Keratinocyte (primary cell): ENCODE results near the gene CAPZA2. TPM values are rescaled to one million over a fixed set of nuclear protein-coding genes. Genes with fewer than 3 reads are reported as not detected.

Experiments used
- DNase-seq: peaks from one replicate; pipeline ENCODE4 v3.0.0-alpha.2; 2011; ENCODE audit warnings: low read depth, missing footprints, low spot score
- FAIRE-seq: peaks from 2 replicates; lab custom pipeline; 2011; peaks lifted over from hg19 to GRCh38; lab: Jason Lieb, UNC
- H2AFZ ChIP-seq: 2 replicates; pipeline ENCODE4 v1.6.0; 2012; ENCODE audit warnings: low read length, control low read depth, inconsistent platforms; ENCODE audit not compliant: control insufficient read depth
- H3K27ac ChIP-seq: 2 replicates; pipeline ENCODE4 v1.5.1; 2011; ENCODE audit warnings: low read length; ENCODE audit not compliant: control insufficient read depth, insufficient read depth
- H3K27me3 ChIP-seq: 3 replicates; pipeline ENCODE4 v1.6.0; 2011; ENCODE audit warnings: low read length; ENCODE audit not compliant: control insufficient read depth, insufficient read depth; ENCODE audit errors: extremely low read depth
- H3K36me3 ChIP-seq, 2 experiments: 2 replicates in 1 of 2; 3 replicates in 1 of 2; pipeline ENCODE4 v1.5.1; 2011; ENCODE audit warnings: low read length in 2 of 2, mild to moderate bottlenecking in 1 of 2; ENCODE audit not compliant: control insufficient read depth in 2 of 2, insufficient read depth in 2 of 2; ENCODE audit errors: extremely low read depth in 1 of 2
- H3K4me1 ChIP-seq: 3 replicates; pipeline ENCODE4 v1.5.1; 2011; ENCODE audit warnings: low read length; ENCODE audit not compliant: control insufficient read depth, insufficient read depth; ENCODE audit errors: extremely low read depth
- H3K4me2 ChIP-seq: 3 replicates; pipeline ENCODE4 v1.6.0; 2011; ENCODE audit warnings: low read depth, low read length; ENCODE audit not compliant: control insufficient read depth, insufficient read depth; ENCODE audit errors: extremely low read depth
- H3K4me3 ChIP-seq, 3 experiments: fragments of 200-600 bp in 1 of 3; sonication (generic) in 1 of 3; 2 replicates in 2 of 3; 3 replicates in 1 of 3; pipeline ENCODE4 v1.5.1; 2011 to 2016; ENCODE audit warnings: low read length in 3 of 3, mild to moderate bottlenecking in 3 of 3, control low read depth in 2 of 3, inconsistent platforms in 1 of 3, low read depth in 1 of 3, mixed read lengths in 1 of 3, mixed run types in 1 of 3, moderate library complexity in 1 of 3; ENCODE audit not compliant: control insufficient read depth in 2 of 3, insufficient read depth in 2 of 3; ENCODE audit errors: extremely low read depth in 1 of 3
- H3K79me2 ChIP-seq: 2 replicates; pipeline ENCODE4 v1.6.0; 2012; ENCODE audit warnings: low read length; ENCODE audit not compliant: control insufficient read depth, insufficient read depth
- H3K9ac ChIP-seq: 3 replicates; pipeline ENCODE4 v1.6.0; 2011; ENCODE audit warnings: low read length; ENCODE audit not compliant: control insufficient read depth, insufficient read depth; ENCODE audit errors: extremely low read depth
- H3K9me1 ChIP-seq: 3 replicates; pipeline ENCODE4 v1.6.0; 2011; ENCODE audit warnings: low read length; ENCODE audit not compliant: control insufficient read depth, insufficient read depth; ENCODE audit errors: extremely low read depth
- H3K9me3 ChIP-seq: 2 replicates; pipeline ENCODE4 v1.5.1; 2012; ENCODE audit warnings: low read depth, low read length; ENCODE audit not compliant: control insufficient read depth
- H4K20me1 ChIP-seq: 3 replicates; pipeline ENCODE4 v1.6.0; 2011; ENCODE audit warnings: low read length; ENCODE audit not compliant: control insufficient read depth, insufficient read depth; ENCODE audit errors: extremely low read depth
- CTCF ChIP-seq, 3 experiments: IDR thresholded peaks in 1 of 3; conservative IDR thresholded peaks in 1 of 3; optimal IDR thresholded peaks in 1 of 3; 2 replicates in 2 of 3; 3 replicates in 1 of 3; pipeline versions ENCODE3 to v1.5.1; 2011; ENCODE audit warnings: low read length in 3 of 3, mild to moderate bottlenecking in 3 of 3, moderate library complexity in 2 of 3, control low read depth in 1 of 3, inconsistent platforms in 1 of 3; ENCODE audit not compliant: insufficient read depth in 2 of 3; ENCODE audit errors: extremely low read depth in 1 of 3
- EZH2 ChIP-seq: IDR thresholded peaks from one replicate; pipeline ENCODE4 v1.6.1; 2012; ENCODE audit warnings: inconsistent platforms, mild to moderate bottlenecking, low read length, moderate library complexity
- dilution Hi-C: fragments of 300-500 bp; cut with MboI; formaldehyde crosslinking; loops from one replicate; pipeline ENCODE4 v1.7.0; 2020; ENCODE audit warnings: low sequenced_read_pairs; ENCODE audit not compliant: extremely low pct_ligation_motif_present
- polyA plus RNA-seq, 5 experiments: library from polyadenylated mRNA; depleted of rRNA in 3 of 5; stranded (reverse) in 3 of 5; stranded (forward) in 1 of 5; unstranded in 1 of 5; fragments of >200 nt; gene quantifications; 1 replicate in 1 of 5; 2 replicates in 3 of 5; 3 replicates in 1 of 5; pipeline versions ENCODE4 v1.2.1 to v1.2.3, GENCODE V29; 2011 to 2012; ENCODE audit warnings: missing spikeins in 2 of 5, low read depth in 1 of 5, low replicate concordance in 1 of 5

The CAPZA2 gene
- polyA plus RNA-seq, 1 donor (not counting 4 experiments of a cell fraction or from before 2014, with no cell fraction given), result 150 TPM

GRCh38 chr7:116967983-116968382, 105.6 kb downstream of the CAPZA2 start:
- Histone ChIP-seq H3K27me3 (no peaks in the 10 kb centered on the region), H3K9me1 (no peaks in the 10 kb centered on the region), H3K4me3 (no peak overlapping the region), H3K4me1 (peaks cover 5% of the 10 kb centered on the region), H3K79me2 (peaks cover 31% of the 10 kb centered on the region), H2AFZ (no peak overlapping the region), H3K9me3 (no peaks in the 10 kb centered on the region), H3K27ac (no peak overlapping the region), H4K20me1 (no peaks in the 10 kb centered on the region), H3K9ac (no peak overlapping the region), H3K36me3 (no peaks in the 10 kb centered on the region), H3K4me2 (no peak overlapping the region)
- no peak for FAIRE-seq
- dilution Hi-C loops, result no loop called here
- TF ChIP-seq EZH2 (no peak), CTCF (optimal IDR thresholded peaks at IDR 0.05 in 1 of 3, IDR thresholded peaks at IDR 0.05 in 1 of 3, conservative IDR thresholded peaks at IDR 0.05 in 1 of 3; ENCODE audit: extremely low read depth in 1 of 3, insufficient read depth in 2 of 3, low read length in 3 of 3) (no peak)
- no peak for DNase-seq

GRCh38 chr7:116968631-116969030, 106.2 kb downstream of the CAPZA2 start:
- no peak for DNase-seq
- Histone ChIP-seq H3K4me1 (peaks cover 5% of the 10 kb centered on the region), H3K9me3 (no peaks in the 10 kb centered on the region), H3K4me2 (no peak overlapping the region), H3K9me1 (no peaks in the 10 kb centered on the region), H3K9ac (no peak overlapping the region), H4K20me1 (no peaks in the 10 kb centered on the region), H3K27me3 (no peaks in the 10 kb centered on the region), H3K4me3 (no peak overlapping the region), H3K79me2 (peaks cover 30% of the 10 kb centered on the region), H3K27ac (no peak overlapping the region), H2AFZ (no peak overlapping the region), H3K36me3 (no peaks in the 10 kb centered on the region)
- dilution Hi-C loops, result no loop called here
- FAIRE-seq, result no peak
- TF ChIP-seq EZH2 (no peak), CTCF (optimal IDR thresholded peaks at IDR 0.05 in 1 of 3, IDR thresholded peaks at IDR 0.05 in 1 of 3, conservative IDR thresholded peaks at IDR 0.05 in 1 of 3; ENCODE audit: extremely low read depth in 1 of 3, insufficient read depth in 2 of 3, low read length in 3 of 3) (no peak)
